Myometrial cell (primary cell): ENCODE results near the gene PXDN. TPM values are rescaled to one million over a fixed set of nuclear protein-coding genes. Genes with fewer than 3 reads are reported as not detected.

Experiments
- total RNA-seq: library from RNA; depleted of rRNA; stranded (reverse); fragments of >200 nt; gene quantifications from 2 replicates; pipeline ENCODE4 v1.2.3, GENCODE V29; 2015

The PXDN gene, protein sequence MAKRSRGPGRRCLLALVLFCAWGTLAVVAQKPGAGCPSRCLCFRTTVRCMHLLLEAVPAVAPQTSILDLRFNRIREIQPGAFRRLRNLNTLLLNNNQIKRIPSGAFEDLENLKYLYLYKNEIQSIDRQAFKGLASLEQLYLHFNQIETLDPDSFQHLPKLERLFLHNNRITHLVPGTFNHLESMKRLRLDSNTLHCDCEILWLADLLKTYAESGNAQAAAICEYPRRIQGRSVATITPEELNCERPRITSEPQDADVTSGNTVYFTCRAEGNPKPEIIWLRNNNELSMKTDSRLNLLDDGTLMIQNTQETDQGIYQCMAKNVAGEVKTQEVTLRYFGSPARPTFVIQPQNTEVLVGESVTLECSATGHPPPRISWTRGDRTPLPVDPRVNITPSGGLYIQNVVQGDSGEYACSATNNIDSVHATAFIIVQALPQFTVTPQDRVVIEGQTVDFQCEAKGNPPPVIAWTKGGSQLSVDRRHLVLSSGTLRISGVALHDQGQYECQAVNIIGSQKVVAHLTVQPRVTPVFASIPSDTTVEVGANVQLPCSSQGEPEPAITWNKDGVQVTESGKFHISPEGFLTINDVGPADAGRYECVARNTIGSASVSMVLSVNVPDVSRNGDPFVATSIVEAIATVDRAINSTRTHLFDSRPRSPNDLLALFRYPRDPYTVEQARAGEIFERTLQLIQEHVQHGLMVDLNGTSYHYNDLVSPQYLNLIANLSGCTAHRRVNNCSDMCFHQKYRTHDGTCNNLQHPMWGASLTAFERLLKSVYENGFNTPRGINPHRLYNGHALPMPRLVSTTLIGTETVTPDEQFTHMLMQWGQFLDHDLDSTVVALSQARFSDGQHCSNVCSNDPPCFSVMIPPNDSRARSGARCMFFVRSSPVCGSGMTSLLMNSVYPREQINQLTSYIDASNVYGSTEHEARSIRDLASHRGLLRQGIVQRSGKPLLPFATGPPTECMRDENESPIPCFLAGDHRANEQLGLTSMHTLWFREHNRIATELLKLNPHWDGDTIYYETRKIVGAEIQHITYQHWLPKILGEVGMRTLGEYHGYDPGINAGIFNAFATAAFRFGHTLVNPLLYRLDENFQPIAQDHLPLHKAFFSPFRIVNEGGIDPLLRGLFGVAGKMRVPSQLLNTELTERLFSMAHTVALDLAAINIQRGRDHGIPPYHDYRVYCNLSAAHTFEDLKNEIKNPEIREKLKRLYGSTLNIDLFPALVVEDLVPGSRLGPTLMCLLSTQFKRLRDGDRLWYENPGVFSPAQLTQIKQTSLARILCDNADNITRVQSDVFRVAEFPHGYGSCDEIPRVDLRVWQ (N-terminal part only)
- total RNA-seq: 176 and 181 TPM in 2 replicates

GRCh38 chr2:1744446-1745170 lies at the start of gene PXDN:
PXDN (minus strand) TSS chr2:1744515; CDS start chr2:1744455, 60 bp downstream.

